ENCODE data around the gene CPNE9.

Gene CPNE9

DNA sequence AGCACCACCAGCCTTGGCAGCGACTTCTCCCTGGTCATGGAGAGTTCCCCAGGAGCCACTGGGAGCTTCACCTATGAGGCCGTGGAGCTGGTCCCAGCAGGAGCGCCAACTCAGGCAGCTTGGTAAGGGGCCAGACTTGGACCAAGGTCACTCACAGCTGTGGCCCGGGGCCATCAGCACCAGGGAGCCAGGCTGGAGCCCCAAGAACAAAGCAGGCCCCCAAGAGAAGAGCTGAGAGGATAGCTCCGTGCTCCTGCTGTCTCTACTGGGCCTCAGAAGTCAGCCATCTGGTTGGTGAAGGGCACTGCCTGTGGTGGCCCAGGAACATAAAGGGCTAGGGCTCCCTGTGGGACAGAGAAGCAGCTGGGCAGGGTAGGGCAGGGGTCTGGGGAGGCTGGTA, 14.7 kb upstream of the CPNE9 start:
- no peak for FAIRE-seq

DNA sequence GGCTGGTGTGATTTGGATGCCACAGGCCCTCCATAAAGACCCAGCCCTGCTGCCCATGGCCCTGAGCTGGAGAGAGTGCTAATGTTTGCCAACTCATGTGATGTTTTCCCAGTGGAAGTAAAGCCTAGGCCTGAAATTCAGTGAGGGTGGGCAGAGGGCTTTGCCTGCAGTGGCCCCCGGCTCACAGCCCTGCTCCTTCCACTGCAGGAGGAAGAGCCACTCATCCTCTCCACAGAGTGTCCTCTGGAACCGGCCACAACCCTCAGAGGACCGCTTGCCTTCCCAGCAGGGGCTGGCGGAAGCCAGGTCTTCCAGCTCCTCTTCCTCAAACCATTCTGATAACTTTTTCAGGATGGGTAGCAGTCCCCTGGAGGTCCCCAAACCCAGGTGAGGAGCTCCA, 13.9 kb upstream of the CPNE9 start:
- FAIRE-seq: no peak

DNA sequence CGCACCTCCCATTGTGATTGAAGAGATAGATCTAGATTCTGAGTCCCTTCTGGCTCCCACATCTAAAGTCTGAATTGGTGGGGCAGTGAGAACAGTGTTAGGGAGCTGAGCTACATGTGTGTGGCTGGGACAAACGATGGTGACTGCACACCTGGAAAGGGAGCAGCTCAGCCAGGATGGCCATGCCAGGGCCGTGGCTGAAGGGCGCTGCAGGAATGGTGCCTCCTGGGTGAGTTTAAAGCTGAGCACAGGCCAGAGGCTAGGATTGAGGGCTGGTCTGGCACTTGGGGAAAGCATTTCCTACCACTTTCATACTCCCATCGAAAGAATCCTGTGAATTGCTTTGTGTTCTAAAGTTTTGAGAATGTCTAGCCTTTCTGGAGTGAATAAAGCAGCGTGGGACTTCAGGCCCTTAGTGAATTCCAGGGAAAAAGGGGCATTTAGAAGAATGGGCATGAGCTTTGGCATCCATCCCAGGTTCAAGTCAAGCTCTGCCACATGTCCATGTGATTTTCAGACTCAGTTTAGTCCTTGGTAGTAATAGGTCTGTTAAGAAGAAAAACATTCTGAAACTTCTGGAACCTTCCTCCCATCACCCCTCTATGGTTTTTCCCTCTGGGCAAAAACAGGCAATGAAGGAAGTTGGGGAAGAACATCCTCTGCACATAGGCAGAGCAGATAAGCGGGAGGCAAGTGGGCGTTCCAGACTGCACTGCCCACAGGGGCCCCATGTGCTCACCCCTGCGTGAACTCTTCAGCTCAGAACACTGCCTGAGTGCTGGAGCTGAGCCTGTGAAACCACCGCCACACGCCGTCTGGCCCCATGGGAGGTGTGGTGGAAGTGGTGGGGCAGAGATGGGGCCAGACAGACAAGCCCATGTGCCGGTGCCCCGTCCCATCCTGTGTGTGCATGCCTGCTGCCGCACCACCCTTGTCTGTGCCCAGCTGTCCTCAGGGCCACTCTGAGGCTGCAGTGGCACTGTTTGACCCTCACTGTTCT, 12.9 kb upstream of the CPNE9 start:
- no peak for FAIRE-seq

DNA sequence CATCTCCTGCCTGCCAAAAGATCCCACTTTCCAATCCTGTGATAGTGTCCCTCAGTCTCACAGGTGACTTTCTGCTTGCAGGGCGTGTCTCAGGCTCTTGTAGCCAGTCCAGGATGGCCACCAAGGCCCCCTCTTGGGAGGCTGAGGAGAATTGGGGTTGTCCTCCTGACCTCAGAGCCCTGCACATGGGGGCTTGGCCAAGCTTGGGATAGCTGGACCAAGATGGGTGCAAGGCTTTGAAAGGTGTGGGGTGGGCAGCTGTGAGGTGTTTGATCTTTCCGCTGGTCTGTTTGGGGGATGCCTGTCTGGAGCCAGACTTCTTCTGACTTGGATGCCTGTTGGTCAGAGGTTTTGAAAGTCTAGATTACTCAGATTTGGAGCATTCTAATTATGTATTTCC, 12.0 kb upstream of the CPNE9 start:
- no peak for FAIRE-seq

DNA sequence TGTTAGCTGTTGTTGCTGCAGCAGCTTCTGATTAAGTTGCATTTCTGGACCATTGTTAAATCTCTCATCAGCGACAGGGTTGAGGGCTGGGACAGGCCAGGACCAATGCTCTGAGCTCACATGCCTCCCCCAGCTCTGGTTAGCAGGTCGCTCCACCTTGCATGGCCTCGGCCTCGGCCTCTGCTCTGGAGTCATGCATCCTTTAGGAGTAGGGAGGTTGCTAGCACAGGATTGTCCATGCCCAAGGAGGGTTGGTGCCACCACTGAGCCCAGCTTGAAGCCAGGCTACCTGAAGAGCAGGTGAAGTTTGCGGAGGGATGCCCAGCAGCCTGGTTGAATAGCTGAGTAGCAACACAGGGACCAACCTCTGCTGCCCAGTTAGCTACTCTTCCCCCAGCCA, 11.2 kb upstream of the CPNE9 start:
- no peak for FAIRE-seq

DNA sequence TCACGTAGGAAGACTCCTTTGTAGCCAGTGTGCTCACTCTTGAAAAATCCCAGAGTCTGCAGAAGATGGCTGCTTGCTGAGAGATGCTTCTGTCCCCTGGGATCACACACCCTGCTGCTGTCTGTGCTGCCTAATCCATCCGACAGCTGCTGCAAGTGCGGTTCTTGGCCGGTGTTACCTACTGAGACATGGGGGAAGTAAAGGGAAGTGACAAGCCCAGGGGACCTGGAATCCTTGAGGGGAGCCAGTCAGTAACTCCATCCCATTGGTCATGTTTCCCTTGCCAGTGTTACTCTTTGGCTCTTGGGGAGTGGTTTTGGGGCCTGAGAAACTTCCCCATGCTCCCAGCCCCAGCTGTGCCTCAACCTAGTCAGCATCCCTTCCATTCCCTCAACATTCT, 8.3 kb upstream of the CPNE9 start:
- no peak for FAIRE-seq

DNA sequence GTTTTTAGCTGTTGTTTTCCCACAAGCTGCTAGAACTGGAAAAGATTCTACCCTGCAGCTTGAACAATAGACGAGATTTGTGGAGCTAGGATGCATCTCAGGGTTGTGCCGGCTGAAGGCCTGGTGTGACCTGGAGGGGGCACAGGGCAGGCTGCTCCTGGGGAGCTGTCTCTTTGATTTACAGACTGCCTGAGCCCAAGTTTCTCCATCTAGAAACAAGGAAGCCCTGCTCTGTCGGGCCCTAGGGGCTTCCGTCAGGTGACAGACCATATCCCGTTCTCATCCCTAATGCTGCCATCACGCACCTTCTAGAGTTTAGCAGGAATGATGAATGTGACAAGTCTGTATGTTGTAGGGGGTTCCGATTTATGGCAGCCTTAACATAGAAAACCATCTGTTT, 7.9 kb upstream of the CPNE9 start:
- FAIRE-seq: no peak

DNA sequence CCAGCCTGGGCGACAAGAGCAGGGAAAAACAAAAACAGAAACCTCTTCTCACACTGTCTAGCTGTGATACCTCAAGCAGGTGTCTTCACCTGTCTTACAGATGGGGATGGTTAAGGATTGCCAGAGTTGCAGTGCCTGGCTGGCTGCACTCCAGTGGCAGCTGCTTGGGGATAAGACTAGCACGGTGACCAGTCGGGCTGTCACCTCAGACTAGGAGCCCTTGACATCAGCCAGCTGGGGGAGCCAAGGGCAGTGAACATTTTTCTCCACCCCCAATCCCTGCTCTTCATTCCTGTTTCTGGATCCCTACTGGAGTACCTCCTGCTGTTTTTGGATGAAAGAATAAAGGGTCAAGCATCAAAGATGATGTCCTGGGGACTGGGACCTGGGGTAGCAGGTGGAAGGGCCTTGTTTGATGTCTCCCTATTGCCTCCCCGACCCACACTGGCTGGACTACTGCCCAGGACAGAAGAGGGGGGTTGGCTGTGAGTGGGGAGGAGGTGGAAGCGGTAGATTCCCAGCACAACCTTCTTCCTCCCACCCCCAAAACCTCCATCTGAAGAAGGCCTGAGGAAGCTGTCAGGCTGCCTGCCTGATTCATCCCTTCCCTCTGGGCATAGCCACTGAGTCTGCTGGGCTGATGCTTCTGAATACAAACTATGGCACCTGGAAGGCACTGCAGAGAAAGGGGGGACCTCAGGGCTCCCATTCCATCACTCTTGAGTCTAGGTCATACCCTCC, 7.0 kb upstream of the CPNE9 start:
- FAIRE-seq: no peak

DNA sequence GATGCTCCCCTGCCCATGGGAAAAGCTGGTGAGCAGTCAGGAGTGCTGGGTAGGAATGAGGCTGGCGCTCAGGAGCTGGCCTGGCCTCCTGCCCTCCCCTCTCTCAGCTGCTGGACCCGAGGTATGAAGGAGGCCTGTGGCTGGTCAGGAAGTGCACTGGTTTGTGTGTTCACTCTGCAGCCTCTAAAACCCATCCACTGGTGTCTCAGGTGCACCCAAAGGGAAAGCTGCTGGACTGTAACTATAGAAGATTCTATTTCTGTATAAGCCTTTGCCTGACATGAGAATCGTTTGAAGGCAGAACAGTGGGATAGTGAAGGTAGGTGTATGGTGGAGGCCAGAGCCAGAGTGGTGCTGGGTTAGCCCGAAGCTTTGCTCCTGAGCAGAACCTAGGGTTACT, 5.7 kb upstream of the CPNE9 start:
- no peak for FAIRE-seq

DNA sequence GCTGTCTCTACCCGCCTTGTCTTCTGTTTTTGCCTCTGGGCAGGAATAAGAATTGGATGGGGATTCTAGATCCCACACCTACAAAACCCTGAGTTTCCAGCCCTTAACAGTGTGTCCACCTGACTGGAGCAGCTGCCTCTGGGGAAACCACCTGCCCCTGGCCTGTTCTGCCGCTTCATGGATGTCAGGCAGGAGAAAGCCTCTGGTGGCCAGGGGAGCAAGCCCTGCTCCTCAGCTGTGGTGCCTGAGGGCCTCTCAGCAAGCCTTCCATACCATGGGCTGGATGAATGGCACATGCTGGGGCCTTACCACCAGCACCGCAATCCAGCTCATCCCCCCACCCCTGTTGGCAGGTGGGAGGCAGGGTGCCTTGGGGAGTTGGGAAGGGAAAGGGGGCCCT, 5.3 kb upstream of the CPNE9 start:
- FAIRE-seq: no peak

DNA sequence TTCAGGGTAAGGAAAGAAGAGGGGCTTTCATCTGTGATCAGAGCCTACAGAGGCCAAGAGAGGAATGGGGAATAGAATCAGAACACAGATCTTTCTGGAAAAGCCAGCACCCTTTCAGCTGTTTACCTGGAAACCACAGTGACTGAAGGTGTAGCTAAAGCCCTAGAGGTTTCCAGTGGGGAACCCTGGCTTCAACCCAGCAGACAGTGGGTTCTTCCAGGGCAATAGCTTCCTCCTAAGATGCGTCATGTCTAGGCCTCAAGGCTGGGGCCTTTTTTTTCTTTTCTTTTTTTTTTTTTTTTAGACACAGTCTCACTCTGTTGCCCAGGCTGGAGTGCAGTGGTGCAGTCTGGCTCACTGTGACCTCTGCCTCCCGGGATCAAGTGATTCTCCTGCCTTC, 3.1 kb upstream of the CPNE9 start:
- FAIRE-seq: no peak

DNA sequence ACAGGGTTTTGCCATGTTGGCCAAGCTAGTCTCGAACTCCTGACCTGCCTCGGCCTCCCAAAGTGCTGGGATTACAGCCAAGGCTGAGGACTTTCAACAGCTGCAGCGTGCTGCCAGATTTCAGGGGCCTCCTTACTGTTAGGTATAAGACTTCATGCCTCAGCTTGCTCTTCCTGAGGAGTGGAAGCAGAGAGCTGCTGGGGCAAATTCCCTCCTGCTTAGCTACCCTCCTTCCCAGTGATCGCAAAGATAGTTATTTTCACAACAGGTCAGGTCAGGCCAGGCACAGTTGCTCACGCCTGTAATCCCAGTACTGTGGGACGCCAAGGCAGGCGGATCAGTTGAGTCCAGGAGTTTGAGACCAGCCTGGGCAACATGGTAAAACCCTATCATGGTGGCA, 2.6 kb upstream of the CPNE9 start:
- no peak for FAIRE-seq

DNA sequence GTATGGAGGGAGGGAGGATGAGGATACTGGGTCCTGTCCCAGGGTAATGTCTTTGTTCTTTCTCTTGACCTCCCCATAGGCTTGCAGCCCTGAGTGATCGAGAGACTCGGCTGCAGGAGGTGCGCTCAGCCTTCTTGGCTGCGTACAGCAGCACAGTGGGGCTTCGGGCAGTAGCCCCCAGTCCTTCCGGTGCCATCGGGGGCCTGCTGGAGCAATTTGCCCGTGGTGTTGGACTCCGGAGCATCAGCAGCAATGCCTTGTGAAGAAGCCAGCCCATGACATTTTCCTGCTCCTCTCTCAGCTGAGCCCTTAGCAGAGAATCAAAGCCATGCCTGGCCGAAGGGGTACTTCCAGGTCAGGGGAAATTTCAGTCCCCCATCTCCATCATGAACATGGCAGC, 1.9 kb upstream of the CPNE9 start:
- FAIRE-seq: no peak

DNA sequence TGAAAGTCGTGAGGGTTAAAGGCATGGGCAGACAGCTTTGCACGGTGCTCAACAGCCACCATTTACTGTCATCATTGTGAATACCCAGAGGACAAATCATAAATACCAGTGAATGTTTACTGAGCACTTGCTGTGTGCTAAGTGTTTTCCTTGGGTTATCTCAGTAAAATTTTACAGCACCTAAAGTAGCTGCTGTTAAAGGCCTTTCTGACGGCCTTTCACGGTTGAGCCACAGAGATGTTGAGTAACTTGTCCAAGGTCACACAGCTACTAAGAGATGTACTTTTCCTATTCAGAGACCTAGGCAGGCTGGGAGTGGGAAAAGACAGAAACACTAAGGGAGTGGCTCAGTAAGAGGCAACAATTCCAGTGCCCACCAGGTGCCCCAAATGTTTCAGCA, 393 bp upstream of the CPNE9 start:
- FAIRE-seq: no peak

DNA sequence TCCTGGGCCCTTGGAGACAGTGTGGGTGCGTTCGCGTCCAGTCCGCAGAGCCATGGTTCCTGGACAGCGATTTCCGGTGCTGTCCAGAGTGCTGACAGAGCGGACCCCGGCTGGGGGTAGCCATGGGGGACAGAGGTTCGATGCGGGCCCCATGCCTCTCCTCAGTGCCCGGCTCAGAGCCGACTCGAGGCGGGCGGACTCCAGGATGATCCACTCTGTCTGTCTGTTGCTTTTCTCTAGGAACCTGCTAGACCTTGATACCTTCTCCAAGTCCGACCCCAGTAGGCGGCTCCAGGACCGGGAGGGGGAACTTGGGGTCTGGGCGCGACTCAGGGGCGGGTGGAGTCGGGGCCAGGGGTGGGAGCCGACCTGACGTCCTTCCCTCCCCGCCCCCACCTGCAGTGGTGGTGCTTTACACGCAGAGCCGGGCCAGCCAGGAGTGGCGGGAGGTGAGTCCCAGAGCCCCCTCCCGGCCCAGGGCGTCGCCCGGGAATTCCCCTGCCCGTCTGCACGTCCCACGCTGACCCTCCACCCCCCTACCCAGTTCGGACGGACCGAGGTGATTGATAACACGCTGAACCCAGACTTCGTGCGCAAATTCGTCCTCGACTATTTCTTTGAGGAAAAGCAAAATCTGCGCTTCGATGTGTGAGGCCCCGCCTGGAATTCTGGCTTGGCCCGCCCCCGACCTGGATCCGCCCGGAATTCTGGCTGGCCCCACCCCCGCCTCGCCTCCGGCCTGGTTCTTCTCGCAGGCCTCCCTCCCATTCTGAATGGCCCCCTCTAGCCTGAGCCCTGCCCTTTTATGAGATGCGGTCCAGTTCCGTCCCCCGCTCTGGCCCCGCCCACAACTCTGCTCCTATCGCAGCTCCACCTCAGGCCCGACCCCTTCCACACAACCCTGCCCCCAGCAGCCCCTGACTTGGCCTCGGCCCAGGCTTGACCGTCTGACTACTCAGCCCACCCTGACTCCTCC, 1.0 kb downstream of the CPNE9 start:
- FAIRE-seq: no peak

DNA sequence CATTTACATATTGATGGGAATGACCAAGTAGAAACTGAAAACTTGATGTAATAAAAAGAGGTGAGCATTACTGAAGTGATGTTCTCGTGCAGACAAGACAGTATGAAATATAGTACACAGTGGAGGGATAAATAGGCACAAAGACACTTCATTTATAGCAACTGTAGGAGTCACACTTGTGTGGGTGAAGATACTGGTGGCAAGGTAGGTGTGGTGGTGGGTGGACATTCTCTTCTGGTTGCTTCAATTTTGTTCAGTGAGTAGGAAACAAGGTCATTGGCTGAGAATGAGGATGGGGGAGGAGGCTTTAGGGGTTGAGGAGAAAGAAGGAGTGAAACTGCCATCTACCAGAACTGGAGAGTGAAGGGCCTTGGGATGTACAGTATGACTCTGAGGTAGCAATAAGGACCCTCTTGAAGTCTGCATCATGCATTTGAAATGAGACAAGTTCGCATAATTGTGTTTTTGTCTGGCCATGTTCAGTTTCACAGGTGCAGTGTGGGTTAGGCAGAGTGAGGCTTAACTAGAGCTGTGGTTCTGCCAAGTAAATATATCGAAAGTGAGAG, 6.6 kb downstream of the CPNE9 start:
- no peak for FAIRE-seq

DNA sequence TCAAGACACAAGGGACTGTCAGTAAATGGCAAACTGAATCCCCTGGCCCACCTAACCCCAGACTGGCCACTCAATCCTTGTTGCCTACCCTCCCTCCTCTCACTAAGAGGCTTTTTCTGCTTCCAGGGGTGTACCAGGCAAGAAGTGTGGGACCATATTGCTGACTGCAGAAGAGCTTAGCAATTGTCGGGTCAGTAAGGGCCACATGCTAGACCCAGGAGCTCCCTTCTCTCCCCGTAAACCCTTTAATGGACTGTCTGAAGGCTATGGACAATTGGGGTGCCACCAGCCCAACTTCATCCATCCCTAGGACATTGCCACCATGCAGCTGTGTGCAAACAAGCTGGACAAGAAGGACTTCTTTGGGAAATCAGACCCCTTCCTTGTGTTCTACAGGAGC, 8.8 kb downstream of the CPNE9 start:
- FAIRE-seq: no peak

DNA sequence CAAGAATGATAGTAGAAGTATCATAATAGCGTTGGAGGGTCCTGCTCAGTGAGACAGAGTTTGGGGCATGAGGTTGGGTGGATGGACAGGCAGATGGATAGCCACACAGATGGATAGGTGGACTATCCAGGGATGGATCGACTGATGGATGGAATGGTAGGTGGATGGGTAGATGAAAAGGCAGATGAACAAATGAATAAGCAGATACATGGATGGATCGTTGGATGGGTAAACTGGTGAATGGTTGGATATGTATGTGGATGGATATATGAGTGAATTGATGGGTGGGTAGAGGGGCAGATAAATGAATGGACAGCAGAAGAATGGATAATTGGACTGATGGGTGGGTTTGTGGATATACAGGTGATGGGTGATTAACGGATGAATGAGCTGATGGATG, 9.5 kb downstream of the CPNE9 start:
- no peak for FAIRE-seq

DNA sequence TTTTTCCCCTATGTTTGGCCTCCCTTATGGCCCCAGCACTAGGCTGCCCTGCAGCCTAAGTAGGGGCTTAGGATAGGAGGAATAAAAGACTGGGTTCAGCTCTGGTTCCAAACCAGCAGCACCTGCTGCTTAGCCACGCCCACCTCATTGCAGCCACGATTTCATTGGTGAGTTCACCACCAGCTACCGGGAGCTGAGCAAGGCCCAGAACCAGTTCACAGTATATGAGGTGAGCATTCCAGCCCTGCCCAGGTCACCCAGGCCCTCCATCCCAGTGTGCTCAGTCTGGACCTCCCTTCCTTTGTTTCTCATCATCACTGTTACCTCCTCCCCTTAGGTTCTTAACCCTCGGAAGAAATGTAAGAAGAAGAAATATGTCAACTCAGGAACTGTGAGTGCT, 11.5 kb downstream of the CPNE9 start:
- FAIRE-seq: no peak

DNA sequence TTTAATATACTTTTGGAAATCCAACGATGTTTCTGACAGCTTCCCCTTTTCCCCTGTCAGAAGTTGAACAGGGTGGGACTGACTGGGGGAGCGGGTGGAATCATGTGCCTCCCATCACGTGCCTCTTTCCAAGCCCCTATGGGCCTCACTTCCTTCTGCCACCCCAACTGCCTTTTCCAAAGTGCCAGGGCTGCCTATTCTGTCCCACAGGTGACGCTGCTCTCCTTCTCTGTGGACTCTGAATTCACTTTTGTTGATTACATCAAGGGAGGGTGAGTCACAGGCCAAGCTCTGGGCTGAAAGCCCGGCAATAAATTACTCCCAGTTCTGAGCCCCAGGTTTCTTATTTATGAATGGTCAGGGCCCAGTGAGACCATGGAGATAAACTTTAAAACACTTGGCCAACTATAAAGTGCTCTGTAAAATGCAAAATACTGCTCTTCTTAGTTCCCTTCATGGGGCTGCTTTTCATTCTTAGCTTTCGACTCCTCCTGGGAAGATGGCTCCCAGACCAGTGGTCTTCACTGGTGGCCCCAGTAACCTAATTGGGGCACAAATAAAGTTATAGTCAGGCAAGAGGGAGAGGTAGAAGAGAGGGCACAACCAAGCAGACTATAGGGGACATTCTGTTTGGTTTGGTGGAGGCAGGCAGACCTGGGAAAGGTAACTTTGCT, 12.3 kb downstream of the CPNE9 start:
- no peak for FAIRE-seq

DNA sequence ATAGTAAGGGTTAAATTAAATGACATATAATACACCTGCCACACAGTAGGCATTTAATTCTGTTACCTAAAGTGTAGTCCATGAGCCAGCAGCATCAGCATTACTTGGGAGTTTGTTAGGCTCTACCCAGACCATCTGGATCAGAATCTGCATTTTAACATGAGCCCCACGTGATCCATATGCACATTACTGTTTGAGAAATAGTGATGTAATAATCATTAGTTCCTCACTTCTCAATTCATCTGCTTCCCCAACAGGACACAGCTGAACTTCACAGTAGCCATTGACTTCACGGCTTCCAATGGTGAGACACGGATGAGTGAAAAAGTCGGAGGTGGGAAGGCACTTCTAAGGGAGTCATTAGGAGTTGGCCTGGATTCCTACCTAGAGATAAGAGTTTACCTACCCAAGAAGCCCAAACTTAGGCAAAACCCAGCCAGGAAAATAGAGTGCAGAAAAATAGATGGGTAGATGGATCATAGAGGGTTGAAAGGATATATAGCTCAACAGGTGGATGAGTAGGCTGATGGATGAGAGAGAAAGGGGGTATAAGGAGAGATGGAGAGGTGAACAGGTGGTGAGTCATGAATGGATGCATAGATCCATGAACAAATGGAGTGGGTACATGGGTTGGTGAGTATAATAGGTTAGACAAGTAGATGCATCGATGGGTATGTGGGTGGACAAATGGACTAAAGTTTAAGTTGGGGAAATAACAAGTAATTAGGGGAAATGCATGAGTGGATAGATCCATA, 13.3 kb downstream of the CPNE9 start:
- FAIRE-seq: no peak
